ENCODE measurements around the gene TTLL7.

The TTLL7 gene

DNA sequence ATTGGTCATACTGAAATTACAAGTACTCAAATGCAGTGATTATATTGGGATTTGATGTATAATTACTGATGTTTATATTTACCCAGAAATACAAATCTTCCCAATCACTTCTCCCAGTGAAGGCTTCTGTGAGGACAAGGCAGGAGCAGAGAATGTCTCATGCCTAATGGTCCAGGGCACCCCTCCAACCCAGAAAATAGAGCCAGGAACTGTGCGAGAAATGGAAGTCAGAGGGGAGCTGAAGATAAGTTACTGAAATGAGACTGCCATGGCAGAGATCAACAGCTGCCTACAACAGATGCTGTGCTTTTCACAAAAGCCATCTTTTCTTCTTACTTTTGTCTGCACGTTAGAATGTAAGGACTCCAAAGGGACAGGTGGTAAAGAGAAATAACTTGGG lies 171.2 kb downstream of the TTLL7 start:
- DNase-seq (ENCODE audit: low read depth in 2 of 3, low spot score in 2 of 3): no peak

DNA sequence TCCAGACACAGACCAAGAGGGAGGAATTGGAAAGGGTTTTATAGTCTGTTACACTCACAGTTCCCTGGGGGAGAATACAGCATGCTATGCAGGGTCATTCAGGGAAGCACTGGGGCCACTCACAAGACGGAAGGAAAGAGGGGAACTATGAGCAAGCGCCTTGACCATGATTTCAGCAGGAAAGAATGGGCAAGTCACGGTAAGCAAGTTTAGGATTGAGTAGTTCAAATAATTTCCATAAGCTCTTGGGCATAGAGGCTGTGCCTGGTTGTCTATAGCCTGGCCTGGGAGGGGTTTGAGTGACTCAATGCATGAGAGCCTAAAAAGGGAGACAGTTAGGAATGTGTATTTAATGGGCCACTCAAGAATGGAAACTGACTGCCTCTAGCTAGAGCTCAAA lies 176.7 kb downstream of the TTLL7 start:
- DNase-seq (ENCODE audit: low read depth in 2 of 3, low spot score in 2 of 3): no peak

DNA sequence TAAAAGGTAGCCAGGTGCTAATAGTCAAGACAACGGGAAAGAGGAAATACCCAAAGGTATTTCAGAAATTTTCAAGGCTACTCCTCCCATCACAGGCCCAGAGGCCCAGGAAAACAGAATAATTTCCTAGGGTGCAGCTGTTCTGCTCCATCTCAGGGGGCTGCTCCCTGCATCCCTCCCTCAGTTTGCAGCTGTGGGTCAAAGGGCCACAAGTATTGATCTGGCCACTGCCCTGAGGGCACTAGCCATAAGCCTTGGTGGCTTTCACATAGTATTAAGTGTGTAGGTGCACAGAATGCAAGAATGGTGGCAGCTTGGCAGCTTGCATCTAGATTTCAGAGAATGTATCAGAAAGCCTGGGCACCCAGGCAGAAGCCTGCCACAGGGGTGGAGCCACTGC lies 179.5 kb downstream of the TTLL7 start:
- no peak for DNase-seq (ENCODE audit: low read depth in 2 of 3, low spot score in 2 of 3)

DNA sequence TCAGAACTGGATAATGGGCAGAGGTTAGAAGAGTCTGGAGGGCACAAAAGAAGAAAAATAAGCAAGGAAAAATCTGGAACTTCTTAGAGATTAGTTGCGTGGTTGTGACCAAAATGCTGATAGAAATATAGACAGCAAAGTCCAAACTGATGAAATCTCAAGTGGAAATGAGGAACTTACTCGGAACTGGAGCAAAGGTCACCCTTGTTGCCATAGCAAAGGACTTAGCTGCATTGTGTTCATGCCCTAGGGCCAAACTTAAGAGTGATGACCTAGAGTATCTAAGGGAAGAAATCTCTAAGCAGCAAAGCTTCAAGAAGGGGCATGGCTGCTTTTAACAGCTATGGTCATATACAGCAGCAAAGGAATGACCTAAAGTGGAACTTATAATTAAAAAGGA lies 180.0 kb downstream of the TTLL7 start:
- DNase-seq (ENCODE audit: low read depth in 2 of 3, low spot score in 2 of 3): no peak

DNA sequence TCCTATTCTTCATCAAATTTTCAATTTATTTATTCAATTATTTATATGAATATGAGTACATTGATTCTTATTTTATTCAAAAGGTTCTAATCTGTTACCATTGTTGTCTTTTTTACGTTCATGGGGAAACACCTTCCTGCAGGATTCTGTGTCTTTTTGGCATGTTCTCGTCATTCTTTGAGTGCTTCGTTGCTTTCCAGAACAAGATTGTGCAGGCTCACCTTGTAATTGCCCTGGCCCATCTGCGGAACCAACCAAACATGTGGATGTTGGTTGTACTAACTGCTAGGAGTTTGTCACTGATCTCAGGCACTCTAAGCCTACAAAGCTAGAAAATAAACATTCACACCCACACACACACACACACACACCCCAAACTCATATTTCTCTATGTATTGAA lies 182.1 kb downstream of the TTLL7 start:
- DNase-seq (ENCODE audit: low read depth in 2 of 3, low spot score in 2 of 3): no peak

DNA sequence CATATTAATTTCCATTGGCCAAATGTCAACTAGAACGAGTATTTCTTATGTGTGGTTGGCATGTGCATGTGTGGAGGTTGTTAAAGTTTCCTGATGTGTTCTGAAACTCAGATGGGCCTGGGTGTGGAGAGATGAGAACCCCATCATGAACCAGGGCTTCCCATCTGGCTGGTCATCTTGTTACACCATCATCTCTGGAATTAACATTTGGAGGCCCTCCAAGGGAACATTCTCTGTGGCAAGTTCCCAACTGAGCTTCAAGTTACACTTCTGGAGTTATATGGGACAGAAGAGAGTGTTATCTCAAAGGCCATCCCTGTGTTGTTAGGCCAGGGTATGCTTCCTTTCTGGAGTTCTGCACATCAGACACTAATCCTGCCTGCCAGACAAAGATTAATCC lies 183.6 kb downstream of the TTLL7 start:
- no peak for DNase-seq (ENCODE audit: low read depth in 2 of 3, low spot score in 2 of 3)
